ENCODE data around the gene AQP10.
"Not testable (repeated sequence)": the region's sequence is repeated elsewhere in the genome, so short reads cannot be mapped to it uniquely, and the experiment has no call there.

The AQP10 gene

DNA sequence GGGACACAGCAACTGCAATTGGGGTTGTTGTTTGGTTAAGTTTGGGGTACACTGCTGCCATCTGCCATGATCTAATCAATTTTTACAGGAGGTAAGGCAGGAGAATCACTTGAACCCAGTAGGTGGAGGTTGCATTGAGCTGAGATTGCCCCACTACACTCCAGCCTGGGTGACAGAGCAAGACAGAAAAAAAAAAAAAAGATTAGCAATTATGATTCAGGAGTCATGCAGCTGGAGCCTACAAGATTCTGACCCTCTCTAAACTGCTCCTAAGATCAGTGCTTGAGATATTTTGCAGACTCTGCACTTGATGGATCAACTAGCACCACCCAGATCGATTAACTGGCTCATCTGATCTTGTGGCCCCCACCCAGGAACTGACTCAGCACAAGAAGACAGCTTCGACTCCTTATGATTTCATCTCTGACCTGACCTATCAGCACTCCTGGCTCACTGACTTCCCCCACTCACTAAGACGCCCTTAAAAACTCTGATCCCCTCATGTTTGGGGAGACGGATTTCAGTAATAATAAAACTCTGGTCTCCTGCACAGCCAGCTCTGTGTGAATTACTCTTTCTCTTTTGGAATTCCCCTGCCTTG, 13.1 kb upstream of the AQP10 start:
- H3K4me1 ChIP-seq (ENCODE audit: control insufficient read depth, insufficient read depth, low read length); H3K36me3 ChIP-seq (ENCODE audit: control insufficient read depth, insufficient read depth, low read length); H3K27ac ChIP-seq (ENCODE audit: low read depth, low read length); H3K4me3 ChIP-seq (ENCODE audit: low read length); H3K27me3 ChIP-seq (ENCODE audit: control insufficient read depth, insufficient read depth, low read length); H3K9ac ChIP-seq (ENCODE audit: low read length): not testable (repeated sequence)

DNA sequence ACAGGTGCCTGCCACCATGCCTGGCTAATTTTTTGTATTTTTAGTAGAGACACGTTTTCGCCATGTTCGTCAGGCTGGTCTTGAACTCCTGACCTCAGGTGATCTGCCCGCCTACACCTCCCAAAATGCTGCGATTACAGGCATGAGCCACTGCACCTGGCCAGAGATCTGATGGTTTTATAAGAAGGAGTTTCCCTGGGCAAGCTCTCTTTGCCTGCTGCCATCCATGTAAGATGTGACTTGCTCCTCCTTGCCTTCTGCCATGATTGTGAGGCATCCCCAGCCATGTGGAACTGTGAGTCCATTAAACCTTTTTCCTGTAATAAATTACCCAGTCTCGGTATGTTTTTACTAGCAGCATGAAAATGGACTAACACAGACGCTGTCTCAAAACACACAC, 11.8 kb upstream of the AQP10 start:
- H3K27ac ChIP-seq (ENCODE audit: low read depth, low read length); H3K9ac ChIP-seq (ENCODE audit: low read length); H3K36me3 ChIP-seq (ENCODE audit: control insufficient read depth, insufficient read depth, low read length); H3K27me3 ChIP-seq (ENCODE audit: control insufficient read depth, insufficient read depth, low read length); H3K4me1 ChIP-seq (ENCODE audit: control insufficient read depth, insufficient read depth, low read length); H3K4me3 ChIP-seq (ENCODE audit: low read length): not testable (repeated sequence)

DNA sequence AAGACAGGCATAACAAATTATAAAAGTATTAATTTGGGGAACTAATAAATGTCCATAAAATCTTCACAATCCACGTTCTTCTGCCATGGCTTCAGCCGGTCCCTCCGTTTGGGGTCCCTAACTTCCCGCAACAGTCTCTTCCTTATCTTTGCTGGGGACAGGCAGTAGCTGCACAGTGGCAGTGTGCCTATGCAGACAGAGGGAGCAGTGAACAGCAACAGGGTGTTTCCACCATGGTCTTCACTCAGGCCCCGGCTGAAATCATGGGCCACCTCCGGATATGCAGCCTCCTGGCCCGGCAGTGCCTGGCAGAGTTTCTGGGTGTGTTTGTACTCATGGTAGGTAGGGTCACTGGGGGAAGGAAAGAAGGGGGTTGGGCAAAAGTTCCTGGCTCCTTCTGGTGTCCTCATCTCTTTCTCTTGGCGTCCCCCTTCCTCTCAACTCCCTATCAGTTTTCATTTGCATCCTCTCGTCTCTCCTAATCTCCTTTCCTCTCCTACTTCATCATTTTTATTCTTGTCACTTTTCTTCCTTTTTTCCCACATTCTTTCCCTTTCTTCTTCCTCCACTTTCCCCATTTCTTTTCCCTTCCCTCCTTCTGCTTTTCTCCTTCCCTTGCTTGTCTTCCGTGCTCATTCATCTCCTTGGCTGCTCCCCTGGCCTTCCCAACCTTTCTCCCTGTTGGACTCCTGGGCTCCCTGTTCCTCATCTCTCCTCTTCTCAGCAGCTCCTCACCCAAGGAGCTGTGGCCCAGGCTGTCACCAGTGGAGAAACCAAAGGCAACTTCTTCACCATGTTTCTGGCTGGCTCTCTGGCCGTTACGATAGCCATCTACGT, 8.4 kb upstream of the AQP10 start:
- not testable (repeated sequence) for H3K9ac ChIP-seq (ENCODE audit: low read length); H3K27me3 ChIP-seq (ENCODE audit: control insufficient read depth, insufficient read depth, low read length); H3K27ac ChIP-seq (ENCODE audit: low read depth, low read length); H3K4me3 ChIP-seq (ENCODE audit: low read length); H3K4me1 ChIP-seq (ENCODE audit: control insufficient read depth, insufficient read depth, low read length); H3K36me3 ChIP-seq (ENCODE audit: control insufficient read depth, insufficient read depth, low read length)

DNA sequence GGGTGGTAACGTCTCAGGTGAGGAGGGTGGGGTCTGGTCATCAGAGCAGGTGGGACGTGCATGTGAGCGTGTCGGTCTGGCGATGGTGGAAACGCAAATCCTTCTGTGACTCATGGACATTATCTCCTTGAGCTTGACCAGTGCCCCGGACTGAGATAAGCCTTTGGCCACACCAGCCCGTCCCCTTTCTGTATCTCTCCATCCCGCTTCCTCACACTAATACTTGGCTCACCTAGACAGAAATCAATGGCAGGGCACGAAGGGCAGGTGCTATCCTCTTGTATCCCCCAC, 7.9 kb upstream of the AQP10 start:
- H3K4me3 ChIP-seq (ENCODE audit: low read length): no peak overlapping the region
- no peaks in the 10 kb centered on the region for H3K36me3 ChIP-seq (ENCODE audit: control insufficient read depth, insufficient read depth, low read length)
- no peak overlapping the region for H3K27ac ChIP-seq (ENCODE audit: low read depth, low read length)
- H3K27me3 ChIP-seq (ENCODE audit: control insufficient read depth, insufficient read depth, low read length): no peaks in the 10 kb centered on the region
- H3K9ac ChIP-seq (ENCODE audit: low read length): no peak overlapping the region
- H3K4me1 ChIP-seq (ENCODE audit: control insufficient read depth, insufficient read depth, low read length): no peaks in the 10 kb centered on the region

DNA sequence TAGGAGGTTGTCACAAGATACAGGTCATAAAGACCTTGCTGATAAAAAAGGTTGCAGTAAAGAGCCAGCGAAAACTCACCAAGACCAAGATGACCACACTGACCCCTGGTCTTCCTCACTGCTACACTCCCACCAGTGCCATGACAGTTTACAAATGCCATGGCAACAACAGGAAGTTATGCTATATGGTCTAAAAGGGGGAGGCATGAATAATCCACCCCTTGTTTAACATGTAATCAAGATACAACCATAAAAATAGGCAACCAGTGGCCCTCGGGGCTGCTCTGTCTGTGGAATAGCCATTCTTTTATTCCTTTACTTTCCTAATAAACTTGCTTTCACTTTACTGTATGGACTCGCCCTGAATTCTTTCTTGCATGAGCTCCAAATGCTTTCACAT, 6.7 kb upstream of the AQP10 start:
- not testable (repeated sequence) for H3K27ac ChIP-seq (ENCODE audit: low read depth, low read length); H3K4me1 ChIP-seq (ENCODE audit: control insufficient read depth, insufficient read depth, low read length); H3K27me3 ChIP-seq (ENCODE audit: control insufficient read depth, insufficient read depth, low read length); H3K9ac ChIP-seq (ENCODE audit: low read length); H3K4me3 ChIP-seq (ENCODE audit: low read length); H3K36me3 ChIP-seq (ENCODE audit: control insufficient read depth, insufficient read depth, low read length)

DNA sequence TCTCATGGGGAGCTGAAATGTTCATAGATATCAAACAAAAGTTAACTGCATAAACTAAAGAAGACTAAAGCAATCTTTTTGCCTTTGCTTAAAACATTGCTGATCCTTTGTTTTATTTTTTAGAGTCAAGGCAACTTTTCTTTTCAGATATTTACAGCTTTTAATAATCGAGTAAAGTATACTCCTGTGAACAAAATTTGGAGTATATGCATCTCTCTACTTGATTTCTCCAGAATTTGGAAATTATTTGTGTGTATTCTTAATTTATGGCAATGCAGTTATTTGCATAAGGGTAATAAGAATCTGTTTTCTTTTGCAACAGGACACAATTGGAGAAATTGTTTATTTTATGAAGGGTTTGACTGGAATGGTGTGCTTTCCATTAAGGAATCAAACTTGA, 4.2 kb upstream of the AQP10 start:
- no peak overlapping the region for H3K27ac ChIP-seq (ENCODE audit: low read depth, low read length)
- no peaks in the 10 kb centered on the region for H3K27me3 ChIP-seq (ENCODE audit: control insufficient read depth, insufficient read depth, low read length)
- no peak overlapping the region for H3K4me3 ChIP-seq (ENCODE audit: low read length)
- no peaks in the 10 kb centered on the region for H3K36me3 ChIP-seq (ENCODE audit: control insufficient read depth, insufficient read depth, low read length)
- no peak overlapping the region for H3K9ac ChIP-seq (ENCODE audit: low read length)
- H3K4me1 ChIP-seq (ENCODE audit: control insufficient read depth, insufficient read depth, low read length): no peaks in the 10 kb centered on the region

DNA sequence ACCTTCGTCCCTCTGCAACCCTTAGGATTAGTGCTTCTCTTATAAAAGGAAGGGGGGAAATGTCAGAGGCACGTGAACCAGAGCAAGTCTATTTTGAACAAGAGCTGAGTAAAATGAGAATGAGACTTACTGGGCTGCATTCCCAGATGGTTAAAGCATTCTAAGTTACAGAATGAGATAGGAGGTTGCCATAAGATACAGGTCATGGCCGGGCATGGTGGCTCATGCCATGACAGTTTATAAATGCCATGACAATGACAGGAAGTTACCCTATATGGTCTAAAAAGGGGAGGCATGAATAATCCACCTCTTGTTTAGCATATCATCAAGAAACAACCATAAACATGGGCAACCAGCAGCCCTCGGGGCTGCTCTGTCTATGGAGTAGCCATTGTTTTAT, 2.5 kb upstream of the AQP10 start:
- Histone ChIP-seq H3K27ac (ENCODE audit: low read depth, low read length) (no peak overlapping the region), H3K36me3 (ENCODE audit: control insufficient read depth, insufficient read depth, low read length) (no peaks in the 10 kb centered on the region), H3K4me3 (ENCODE audit: low read length) (no peak overlapping the region), H3K9ac (ENCODE audit: low read length) (no peak overlapping the region), H3K4me1 (ENCODE audit: control insufficient read depth, insufficient read depth, low read length) (no peaks in the 10 kb centered on the region), H3K27me3 (ENCODE audit: control insufficient read depth, insufficient read depth, low read length) (no peaks in the 10 kb centered on the region)

DNA sequence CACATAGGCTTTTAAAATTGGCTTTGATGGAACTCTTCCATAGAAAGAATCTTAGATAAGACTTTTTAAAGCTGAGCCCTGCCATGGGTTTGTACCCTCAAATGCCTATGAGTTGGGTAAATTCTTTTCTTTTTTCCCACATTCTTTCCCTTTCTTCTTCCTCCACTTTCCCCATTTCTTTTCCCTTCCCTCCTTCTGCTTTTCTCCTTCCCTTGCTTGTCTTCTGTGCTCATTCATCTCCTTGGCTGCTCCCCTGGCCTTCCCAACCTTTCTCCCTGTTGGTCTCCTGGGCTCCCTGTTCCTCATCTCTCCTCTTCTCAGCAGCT, 679 bp downstream of the AQP10 start:
- H3K36me3 ChIP-seq (ENCODE audit: control insufficient read depth, insufficient read depth, low read length); H3K27me3 ChIP-seq (ENCODE audit: control insufficient read depth, insufficient read depth, low read length); H3K4me1 ChIP-seq (ENCODE audit: control insufficient read depth, insufficient read depth, low read length); H3K4me3 ChIP-seq (ENCODE audit: low read length); H3K9ac ChIP-seq (ENCODE audit: low read length); H3K27ac ChIP-seq (ENCODE audit: low read depth, low read length): not testable (repeated sequence)

DNA sequence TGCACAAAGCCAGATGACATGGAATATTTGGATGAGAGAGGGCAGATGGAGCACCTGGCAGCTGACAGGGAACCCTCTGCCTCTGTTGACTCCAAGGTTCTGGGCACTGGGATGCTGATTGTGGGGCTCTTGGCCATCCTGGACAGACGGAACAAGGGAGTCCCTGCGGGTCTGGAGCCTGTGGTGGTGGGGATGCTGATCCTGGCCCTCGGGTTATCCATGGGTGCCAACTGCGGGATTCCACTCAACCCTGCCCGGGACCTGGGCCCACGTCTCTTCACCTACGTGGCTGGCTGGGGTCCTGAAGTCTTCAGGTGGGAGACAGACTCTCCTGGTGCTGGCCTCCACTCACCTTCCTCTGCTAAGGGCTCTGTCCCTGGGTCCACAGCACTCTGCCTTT, 2.6 kb downstream of the AQP10 start:
- H3K9ac ChIP-seq (ENCODE audit: low read length): no peak overlapping the region
- peaks cover 17% of the 10 kb centered on the region for H3K4me1 ChIP-seq (ENCODE audit: control insufficient read depth, insufficient read depth, low read length)
- H3K27ac ChIP-seq (ENCODE audit: low read depth, low read length): no peak overlapping the region
- no peak overlapping the region for H3K4me3 ChIP-seq (ENCODE audit: low read length)
- H3K27me3 ChIP-seq (ENCODE audit: control insufficient read depth, insufficient read depth, low read length): no peaks in the 10 kb centered on the region
- no peaks in the 10 kb centered on the region for H3K36me3 ChIP-seq (ENCODE audit: control insufficient read depth, insufficient read depth, low read length)

DNA sequence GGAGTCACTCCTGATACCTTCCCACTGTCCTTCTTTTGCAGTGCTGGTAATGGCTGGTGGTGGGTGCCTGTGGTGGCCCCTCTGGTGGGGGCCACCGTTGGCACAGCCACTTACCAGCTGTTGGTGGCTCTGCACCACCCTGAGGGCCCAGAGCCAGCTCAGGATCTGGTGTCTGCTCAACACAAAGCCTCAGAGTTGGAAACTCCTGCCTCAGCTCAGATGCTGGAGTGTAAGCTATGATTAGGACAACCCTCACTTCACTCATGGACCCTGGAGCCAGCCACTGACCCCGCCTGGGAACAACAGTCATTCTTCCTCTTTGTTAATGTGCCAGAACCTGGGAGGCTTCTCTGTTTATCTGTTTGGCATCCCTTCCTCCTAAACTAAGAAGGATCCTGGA, 3.3 kb downstream of the AQP10 start:
- H3K36me3 ChIP-seq (ENCODE audit: control insufficient read depth, insufficient read depth, low read length): no peaks in the 10 kb centered on the region
- no peak overlapping the region for H3K9ac ChIP-seq (ENCODE audit: low read length)

DNA sequence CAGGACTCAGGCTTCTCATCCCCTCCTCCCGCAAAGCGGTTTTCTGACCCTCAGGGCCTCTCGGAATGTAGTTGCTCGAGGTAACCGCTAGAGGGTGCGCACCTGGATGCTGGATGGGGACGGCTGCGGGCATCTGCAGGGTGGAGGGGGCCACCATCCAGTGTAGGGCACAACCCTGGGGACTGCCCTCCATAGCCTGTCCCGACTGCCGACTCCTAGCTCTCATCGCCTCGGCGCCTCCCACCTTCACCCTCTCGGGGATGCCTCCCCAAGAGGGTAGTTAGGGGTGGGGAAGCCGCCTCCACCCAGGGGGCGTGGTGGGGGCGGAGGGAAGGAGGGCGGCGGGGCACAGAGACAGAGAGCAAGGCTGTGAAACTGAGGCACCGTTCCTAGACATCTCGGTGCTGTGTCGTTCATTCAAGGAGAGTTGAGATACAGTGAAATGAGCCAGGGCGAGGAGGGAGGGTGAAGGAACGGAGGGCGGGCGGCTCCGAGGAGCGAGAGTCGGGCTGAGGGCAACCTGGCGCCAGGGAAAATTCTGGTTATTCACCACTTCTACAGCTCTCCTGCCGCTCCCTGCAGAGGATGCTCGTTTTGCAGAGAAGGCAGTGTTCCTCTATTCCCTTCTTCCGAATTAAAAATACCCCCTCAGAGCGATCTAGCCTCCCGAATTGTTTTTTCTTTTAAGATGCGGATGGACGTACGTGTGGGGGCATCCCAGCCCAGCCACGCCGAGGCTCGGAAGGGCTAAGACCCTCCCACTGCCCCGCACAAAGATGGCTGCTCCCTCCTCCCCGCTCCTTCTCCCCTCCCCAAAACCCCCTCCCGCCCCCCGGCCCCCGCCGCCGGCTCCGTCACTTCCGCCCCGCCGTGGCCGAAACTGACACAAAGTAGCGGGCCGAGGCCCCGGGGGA, 4.0 kb downstream of the AQP10 start, which contains the start of gene ATP8B2:
Gene ATP8B2 (plus strand): TSS at position 857 of the 914 bp plus-strand sequence. CDS start 2,617 bp downstream, outside the sequence.
- no peaks in the 10 kb centered on the region for H3K36me3 ChIP-seq (ENCODE audit: control insufficient read depth, insufficient read depth, low read length)
- H3K4me3 ChIP-seq (ENCODE audit: low read length): peak within 1 kb of the TSS; percentile 85
- H3K27me3 ChIP-seq (ENCODE audit: control insufficient read depth, insufficient read depth, low read length): no peaks in the 10 kb centered on the region
- H3K4me1 ChIP-seq (ENCODE audit: control insufficient read depth, insufficient read depth, low read length): peaks cover 23% of the 10 kb centered on the region
- peak within 1 kb of the TSS; percentile 67 for H3K9ac ChIP-seq (ENCODE audit: low read length)
- H3K27ac ChIP-seq (ENCODE audit: low read depth, low read length): peak within 1 kb of the TSS; percentile 90

More for the DNA sequence above, 3.3 kb downstream of the AQP10 start:
- Histone ChIP-seq H3K27ac (ENCODE audit: low read depth, low read length) (no peak overlapping the region), H3K4me3 (ENCODE audit: low read length) (peak overlapping the region; percentile 85), H3K4me1 (ENCODE audit: control insufficient read depth, insufficient read depth, low read length) (peaks cover 22% of the 10 kb centered on the region), H3K27me3 (ENCODE audit: control insufficient read depth, insufficient read depth, low read length) (no peaks in the 10 kb centered on the region)

DNA sequence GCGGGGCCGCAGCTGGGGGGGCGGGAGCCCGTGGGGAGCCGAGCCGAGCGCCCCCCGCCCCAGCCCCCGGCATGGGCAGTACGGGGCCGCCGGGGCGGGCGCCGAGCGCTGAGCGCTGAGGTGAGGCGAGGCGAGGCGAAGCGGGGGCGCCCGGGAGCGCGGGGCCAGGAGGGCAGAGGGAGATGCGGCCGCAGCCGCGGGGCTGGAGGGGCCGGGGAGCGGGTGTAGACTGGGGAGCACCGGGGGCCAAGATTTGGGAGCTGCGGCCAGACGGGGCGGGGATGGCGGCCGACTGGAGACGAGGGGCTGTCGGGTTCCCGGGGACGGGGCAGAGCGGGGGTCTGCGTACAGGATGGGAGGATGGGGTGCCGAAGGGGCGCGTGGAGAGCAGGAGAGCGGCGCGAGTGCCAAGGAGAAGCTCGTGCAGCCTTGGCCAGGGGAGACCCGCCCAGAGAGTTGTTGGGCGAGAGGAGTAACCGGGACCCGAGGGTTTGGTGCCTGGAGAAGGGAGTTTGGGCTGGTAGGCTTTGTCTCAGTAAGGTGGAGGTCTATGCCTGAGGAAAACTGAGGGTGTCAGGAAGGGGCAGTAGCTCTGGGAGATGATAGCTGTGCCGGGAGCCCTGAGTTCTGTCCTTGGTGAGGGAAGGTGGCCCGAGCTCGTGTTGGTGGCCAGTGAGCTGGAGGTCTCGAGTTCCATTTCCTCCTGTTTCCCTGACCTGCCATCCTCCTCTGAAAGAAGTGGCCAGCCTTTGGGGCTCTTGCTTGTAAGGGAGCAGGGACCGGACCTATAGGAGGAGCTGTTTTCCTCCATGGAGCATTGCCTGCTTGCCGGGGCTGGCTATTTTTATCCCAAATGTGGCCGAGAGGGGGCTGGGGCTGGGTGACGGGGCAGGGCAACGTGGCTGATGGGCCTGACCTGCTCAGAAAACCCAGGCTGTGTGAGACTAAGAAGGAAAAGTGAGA, 5.0 kb downstream of the AQP10 start:
- Histone ChIP-seq H3K4me1 (ENCODE audit: control insufficient read depth, insufficient read depth, low read length) (peaks cover 25% of the 10 kb centered on the region), H3K27me3 (ENCODE audit: control insufficient read depth, insufficient read depth, low read length) (no peaks in the 10 kb centered on the region), H3K4me3 (ENCODE audit: low read length) (peak overlapping the region; percentile 81), H3K36me3 (ENCODE audit: control insufficient read depth, insufficient read depth, low read length) (peaks cover under 1% of the 10 kb centered on the region), H3K9ac (ENCODE audit: low read length) (peak overlapping the region; percentile 67), H3K27ac (ENCODE audit: low read depth, low read length) (peak overlapping the region; percentile 90)
